HG03025 (cell line): Measurements from ENCODE around the gene AFAP1.
"Not testable (repeated sequence)": the region's sequence is repeated elsewhere in the genome, so short reads cannot be mapped to it uniquely, and the experiment has no call there.

Source experiments
- ATAC-seq: cut with Tn5 transposase; IDR thresholded peaks from one replicate; pipeline ENCODE4 v1.9.1; 2021; ENCODE audit warnings: mild to moderate bottlenecking, moderate library complexity; ENCODE audit not compliant: unreplicated experiment, low FRiP score

AFAP1 gene

DNA sequence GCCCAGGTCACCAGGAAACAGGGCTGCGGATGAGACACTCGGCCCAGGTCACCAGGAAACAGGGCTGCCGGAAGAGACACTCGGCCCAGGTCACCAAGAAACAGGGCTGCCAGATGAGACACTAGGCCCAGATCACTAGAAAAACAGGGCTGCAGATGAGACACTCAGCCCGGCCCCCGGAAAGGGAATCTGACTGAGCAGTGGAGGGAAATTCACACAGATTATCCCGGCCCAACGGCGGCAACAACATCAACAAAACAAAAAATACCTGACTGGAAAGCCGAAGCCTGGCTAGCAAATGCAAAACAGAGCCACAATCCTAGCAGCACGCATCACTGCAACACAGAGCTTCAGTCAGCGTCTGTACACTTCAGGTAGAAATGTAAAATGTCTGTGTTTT lies 20.7 kb downstream of the AFAP1 start:
- ATAC-seq: no peak

DNA sequence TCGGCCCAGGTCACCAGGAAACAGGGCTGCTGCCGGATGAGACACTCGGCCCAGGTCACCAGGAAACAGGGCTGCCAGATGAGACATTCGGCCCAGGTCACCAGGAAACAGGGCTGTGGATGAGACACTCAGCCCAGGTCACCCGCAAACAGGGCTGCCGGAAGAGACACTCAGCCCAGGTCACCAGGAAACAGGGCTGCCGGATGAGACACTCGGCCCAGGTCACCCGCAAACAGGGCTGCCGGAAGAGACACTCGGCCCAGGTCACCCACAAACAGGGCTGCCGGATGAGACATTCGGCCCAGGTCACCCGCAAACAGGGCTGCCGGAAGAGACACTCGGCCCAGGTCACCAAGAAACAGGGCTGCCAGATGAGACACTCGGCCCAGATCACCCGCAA lies 21.5 kb downstream of the AFAP1 start:
- ATAC-seq: not testable (repeated sequence)

DNA sequence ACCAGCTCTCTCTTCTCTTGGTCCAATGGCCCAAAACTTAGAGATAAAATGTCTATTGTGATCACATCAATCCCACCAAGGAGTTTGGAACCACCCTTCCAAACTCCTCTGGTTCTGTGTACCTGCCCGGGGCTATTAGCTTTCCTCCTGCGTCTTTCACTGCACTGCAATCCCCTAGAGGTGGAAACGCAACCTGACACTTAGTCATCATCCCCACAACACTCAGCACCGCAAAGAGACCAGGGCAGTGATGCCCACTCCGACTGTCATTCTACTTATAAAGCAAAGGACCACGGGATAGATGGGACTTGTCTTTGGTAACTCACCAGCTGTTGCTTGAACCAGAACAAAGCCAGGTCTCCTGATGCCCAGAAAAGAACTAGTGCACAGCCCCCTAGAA lies 22.0 kb downstream of the AFAP1 start:
- no peak for ATAC-seq

DNA sequence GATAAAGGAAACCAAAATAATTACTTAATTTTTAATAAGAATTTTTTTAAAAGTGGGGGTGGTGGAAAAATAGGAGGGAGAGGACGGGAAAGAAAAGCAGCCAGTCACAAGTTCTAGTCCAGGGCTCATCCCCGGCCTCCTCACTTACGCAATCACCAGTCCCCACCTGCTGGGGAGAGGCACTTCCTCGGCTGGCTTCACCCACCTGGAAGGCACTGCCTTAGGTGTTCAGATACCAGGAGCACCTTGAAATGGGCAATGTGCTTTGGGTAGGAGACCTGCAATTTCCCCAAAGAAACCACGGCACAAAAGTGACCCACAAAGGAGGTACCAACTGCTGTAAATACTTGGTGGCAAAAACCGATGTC lies 23.8 kb downstream of the AFAP1 start:
- ATAC-seq: no peak

DNA sequence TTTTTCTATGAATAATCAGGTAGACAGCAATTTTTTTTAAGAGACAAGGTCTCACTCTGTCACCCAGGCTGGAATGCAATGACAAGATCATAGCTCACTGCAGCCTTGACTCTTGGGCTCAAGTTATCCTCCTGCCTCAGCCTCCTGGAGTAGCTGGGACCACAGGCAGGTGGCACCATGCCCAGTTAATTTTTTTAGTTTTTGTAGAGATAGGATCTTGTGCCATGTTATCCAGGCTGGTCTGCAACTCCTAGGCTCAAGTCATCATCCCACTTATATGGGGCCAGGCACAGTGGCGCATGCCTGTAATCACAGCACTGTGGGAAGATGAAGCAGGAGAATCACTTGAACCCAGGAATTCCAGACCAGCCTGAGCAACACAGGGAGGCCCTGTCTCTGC lies 26.8 kb downstream of the AFAP1 start:
- ATAC-seq: no peak

DNA sequence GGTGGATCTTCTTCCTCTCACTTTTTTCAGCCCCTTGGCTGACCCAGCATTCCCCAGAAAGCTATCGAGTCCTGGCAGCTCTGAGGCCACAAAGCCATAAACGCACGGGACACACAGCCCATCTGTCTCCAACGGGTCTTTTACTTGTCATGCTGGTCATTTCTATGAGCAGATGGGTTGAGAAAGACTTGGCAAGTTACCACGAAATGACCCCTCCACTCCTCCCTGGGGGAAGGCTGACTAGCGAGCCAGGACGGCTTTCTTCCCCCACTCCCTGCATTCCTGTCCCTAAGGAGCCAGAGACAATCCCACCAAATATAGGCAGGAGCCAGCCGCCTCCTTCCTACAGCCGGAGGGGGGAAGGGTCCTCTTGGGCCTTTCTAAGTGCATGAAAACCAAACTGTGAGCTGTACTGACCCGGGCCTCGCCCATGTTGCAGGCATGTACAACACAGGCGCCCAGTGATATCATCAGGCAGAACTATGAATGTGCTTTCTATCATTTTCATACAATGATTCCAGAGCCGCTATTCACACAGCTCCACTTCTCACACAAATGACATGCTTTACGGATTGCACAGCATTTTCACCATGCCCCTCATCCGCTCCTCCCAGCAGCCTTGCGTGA lies 28.6 kb downstream of the AFAP1 start:
- ATAC-seq: no peak

DNA sequence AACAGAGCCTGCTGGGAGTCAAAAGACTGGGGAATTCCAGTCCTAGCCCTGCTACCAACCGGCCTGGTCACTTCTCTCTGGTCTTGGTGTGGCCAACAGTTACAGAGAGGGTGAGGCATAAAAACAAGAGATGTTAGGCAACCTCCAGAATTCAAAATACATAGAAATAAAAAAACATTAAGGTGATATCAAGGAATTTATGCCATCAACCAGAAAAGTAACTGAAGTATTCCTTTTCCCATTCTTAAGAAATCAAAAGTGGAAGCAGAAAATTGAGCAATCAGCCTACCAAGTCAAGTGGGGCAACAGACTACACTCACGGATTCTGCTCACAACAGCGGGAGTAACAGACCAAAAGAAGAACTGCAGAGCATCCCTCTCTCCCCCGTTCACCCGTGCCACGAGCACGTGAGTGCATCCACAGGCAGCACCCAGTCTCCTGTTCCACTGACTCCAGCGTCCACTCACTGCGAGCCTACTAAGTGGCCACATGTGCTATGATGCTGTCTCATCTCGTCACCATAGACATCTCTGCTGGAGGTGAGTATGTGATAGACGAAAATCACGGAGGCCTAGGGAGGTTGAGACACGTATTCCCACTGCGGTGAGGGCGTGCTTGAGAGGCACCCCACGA lies 29.3 kb downstream of the AFAP1 start:
- no peak for ATAC-seq

DNA sequence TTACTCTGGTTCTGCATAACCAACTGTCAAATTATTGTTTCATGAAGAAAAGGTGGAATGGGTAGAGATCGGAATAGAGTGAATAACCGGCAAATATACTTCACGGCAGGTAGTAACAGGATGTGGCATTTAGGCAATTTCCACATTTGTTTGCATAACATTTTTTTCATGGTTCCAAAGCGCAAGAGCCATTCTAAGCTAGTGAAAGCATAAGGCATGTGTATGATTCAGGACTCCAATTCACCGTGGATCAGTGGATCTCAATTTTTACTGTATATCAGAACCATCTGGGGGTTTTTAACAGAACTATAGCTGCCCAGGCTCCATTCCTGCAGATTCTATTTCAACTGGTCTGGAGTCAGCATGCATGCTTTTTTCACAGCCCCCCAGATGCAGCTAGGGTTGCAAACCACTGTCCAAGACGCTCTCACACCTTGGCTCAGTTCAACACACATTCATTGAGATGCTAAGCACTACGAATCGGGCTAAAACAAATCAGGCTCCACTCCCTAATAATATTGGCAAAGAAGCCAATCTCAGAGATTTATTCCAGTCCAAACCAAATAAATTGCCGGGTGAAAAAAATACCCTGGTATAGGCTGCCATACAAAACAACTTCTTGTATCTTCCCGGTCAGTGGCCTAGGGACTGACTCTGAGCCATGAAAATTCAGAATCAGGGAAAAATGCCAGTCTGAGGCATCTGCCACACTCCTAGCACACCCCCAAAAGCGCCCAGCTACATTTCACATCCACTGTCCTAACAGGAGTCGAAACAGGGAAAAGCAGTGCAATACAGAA lies 30.0 kb downstream of the AFAP1 start:
- ATAC-seq: no peak

DNA sequence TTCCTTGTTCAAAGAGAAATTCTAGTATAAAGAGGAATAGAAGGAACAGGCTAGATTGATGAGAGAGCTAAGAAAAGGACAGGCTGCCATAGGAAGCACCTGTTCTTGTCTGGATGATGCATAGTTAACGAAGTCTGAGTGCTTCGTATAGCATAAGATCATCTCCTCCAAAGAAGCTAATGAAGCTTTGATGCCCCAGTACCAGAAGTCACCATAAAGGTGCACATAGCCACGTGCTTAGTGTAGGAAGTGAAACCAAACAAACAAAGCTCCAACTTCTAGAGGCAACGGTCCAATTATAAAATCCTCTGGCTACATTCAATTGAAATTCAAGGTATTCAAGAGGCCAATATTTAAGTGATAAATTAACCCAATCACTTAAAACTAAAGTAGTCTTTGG lies 31.0 kb downstream of the AFAP1 start:
- ATAC-seq: no peak

DNA sequence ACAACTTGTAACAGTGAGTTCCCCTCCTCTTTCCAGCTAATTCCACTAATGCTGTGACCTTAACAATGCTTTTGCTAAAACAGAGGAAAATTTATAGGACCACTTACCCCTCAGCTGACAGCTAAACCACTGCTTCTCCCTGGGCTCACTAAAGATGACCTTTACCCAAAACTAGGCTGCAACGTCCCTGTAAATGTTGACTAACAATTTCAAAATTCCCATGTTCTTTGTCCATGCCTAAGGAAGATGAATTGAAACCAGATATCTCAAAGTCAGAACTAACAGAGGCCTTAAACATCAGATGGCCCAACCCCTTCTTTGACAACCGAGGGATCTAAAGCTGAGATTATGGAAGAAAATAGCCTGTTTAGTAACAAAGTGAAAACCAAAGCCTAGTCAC lies 32.5 kb downstream of the AFAP1 start:
- ATAC-seq: no peak

DNA sequence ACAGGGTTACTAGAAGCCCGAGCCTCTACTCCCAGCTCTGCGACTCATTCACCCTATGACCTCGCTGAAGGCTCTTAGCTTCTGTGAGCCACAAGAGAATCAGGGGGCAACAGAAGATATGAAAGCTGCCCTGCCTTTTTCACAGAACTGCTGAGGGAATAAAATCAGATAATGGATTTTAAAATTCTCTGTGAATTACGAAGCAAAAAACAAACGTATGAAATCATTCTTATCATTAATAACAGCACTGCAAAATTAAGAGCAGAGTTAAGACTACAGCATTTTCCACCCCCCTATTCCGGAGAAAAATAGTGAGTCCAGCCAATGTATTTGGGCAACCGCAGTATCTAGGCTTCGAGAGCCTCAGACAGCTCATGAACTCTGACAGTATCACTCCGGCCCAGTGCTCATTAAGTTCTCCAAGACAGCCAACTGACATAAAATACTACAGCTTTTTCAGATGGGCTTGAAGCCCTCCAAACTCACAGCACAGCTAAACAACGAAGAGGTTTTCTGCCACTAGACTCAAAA lies 33.4 kb downstream of the AFAP1 start:
- ATAC-seq: no peak

DNA sequence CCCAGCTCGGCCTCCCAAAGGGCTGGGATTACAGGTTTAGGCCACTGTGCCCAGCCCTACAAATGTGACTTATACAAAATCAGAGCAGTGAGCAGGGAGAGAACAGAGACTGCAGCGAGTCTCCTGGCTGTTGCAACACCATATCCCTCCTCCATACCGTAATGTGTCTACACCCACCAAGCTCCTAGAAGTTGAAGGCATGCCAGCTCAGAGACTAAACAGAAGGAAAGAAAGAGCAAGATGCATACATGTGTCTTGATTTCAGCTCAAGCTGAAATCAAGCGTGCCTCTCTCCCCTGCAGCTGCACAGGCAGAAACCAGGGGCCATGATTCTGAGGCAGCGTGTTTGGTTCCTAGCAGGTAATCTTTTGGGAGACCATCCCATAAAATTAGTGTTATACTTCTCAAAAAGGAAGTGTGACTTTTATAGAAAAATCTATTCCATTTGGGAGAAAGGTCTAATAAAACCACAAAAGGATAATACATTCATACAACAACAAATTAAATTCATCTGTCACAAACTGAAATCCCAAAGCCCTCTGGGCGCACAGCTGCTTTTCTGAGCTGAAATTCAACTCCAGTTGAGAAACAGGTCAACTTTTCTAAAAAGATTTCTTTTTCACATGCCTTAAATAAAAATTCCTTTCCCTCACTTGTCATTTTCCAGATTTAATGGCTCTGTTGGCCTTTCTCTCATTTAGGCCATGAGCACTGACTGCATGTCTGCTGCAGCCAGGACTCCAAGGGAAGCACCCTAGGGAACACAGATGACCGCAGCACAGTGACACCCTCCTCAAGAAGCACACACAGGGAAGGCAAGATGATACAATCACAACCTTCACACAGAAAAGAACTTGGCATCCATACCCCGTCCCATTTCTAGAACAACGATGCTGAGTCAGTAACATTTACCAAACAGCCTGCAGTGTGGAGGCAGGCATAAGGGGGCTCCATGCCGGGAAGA lies 34.4 kb downstream of the AFAP1 start:
- ATAC-seq: no peak

DNA sequence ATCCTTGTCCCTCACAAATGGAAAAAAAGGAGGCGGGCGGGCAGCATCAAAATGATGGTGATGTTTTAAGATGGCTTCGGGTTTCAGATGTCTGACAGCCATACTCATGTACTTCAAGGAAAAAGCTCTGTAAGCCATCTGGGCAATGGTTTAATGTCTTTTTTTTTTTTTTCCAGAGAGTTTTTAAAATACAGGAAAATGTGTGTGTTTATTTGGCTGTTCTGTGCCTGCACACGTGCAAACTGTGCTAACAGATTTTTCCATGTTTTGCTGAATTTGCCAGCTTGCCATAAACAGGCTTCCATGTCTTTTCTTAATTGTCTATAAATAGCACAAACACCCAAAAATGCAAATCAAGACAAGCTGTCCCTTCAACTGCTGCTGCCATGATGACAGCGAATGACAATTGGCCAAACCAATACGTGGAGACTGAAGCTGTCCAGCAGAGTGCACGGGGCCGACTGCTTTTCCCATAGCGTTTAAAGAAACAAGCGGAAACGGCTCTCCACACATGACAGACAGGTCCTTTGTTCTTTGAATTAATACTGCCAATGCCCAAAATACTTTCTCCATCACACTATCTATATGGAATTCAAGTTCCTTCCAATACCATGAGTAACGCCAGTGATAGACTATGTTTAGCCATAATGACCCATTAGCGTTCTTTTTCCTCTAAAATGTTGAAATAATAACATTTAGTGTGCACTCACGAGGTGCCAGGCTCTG lies 35.7 kb downstream of the AFAP1 start:
- ATAC-seq: no peak

DNA sequence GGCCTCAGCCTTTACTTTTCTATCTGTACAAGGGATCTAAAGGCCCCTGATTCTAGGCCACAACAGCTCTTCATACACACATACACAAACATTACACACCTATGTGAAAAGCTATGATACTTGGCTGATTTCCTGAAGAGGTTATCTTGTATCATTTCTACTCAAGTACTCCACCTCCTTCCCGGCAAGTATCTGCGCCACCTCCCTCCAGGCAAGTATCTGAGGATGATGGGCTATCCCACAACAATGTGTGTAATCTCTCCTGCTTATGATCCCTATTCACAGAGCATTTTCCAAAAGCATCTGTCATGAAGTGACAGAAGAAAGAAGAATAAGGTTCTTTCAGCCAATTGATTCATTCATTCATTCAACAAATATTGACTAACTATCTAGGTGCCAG lies 36.8 kb downstream of the AFAP1 start:
- no peak for ATAC-seq

DNA sequence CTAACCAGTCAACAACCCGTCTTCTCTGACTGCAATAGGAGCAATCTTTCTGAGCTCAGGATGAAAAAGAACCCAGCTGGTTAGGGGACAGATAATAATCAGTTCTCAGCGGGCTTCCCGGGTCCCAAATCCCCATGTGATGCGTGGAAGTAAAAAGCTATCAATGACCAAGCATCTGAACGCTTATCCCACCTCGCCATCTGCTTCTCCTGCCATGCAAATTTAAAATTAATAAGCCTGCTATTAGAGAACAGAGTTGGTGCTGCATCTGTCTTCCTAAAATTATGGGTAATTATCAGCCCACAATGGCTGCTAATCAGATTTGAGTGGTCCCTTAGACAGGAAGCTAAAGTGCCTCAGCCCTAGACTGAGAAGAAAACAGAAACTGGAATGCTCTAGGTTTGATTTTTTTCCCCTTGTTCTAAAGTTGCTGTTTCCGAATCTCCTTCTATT lies 37.5 kb downstream of the AFAP1 start:
- ATAC-seq: no peak

DNA sequence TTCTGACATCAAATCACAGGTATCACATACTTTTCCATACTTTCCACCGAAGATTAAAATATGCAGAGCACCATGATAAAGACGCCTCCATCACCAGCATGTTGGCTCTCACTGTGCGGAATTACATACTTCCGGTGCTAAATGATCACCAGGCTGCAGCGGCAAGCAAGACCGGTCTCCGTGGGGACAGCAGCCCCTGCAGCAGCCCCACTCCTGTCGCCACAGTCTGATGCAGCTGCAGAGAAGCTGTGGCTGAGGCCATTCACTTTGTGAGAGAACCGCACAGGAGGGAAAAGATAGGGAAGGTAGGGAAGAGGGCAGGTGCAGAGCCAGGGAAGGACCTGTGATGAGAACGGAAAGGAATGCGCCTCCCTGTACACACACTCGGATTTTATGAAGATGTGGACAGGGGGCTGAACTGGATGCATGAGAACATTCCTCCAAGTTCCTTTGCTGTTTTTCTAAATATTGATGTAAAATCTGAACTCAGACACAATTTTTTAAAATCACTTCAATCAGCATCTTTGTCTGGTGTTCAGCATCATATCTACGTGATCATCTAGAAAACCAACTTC lies 38.3 kb downstream of the AFAP1 start:
- ATAC-seq: no peak

DNA sequence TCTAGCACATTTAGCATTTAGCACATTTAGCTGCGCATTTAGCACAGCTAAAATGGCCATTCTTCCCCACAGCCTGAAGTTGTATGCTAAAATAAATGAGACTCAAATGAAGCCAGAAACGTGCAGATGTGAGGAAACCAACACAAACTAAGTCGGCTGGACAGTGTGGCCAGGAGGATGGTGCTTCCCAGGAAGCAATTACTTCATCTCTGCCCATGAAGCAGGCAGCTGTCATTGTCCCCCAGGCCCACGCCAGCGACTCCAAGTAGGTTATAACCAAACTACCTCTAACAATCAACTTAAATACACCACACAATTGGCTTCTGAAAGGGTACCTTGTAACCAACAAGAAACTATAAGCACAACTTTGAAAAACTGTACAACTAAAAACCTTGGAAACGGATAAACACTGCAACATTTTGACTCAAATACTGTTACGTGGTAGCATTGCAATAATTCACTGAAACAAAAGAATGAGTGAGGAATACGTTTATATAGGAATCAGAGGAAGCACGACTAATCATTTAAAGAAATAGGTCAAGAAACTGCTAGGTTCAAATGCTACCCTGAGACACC lies 39.2 kb downstream of the AFAP1 start:
- ATAC-seq: no peak

DNA sequence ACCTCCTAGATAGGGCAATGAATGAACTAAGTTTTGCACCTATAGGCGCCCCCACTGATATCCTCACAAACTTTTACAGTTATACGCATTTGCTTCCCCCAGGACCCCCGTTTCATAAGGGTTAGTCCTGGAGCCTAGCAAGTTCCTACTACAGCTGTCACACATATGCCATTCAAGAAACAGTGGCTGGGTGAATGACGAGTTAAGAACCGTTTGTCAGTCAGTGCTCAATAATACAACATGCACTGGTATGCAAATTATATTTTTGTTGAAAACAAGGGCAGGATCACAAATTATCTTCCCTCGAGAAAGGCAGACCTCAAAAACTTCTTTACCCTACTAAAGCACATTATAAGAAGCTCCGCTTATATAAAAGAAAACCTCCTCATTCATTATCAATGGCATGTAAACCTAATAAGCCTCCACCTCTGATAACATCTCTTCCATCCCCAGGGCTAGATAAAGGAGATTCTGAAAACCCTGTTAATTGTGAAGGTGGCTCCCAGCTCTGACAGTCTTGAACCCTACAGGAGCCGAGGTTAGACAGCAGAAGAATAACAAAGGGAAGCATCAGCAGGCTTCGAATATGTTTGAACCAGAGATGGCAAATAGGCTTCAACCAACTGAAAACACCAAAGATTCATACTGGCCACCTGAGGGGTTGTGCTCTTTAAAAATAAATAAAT lies 40.3 kb downstream of the AFAP1 start:
- ATAC-seq: no peak

DNA sequence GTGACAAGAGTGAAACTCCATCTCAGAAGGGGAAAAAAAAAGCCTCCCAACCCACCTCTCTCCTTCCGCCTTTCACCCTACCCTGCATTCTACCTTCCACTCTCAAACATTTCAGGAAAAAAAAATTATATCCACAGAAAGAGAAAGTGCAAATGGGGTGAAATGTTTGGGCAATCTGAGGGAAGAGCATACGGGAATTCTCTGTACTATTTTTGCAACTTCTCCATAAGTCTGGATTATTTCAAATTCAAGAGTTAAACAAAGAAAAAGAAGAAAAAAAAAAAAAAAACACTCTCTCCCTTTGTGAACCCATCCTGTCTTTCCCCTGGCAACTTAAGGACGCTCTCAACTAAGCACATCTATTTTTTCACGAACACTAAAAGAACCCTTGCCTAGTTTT lies 41.3 kb downstream of the AFAP1 start:
- no peak for ATAC-seq
